GM19328 (cell line): ENCODE data around the gene OR10H5.
"Not testable (repeated sequence)": the region's sequence is repeated elsewhere in the genome, so short reads cannot be mapped to it uniquely, and the experiment has no call there.

ENCODE experiments used
- ATAC-seq: cut with Tn5 transposase; IDR thresholded peaks from one replicate; pipeline ENCODE4 v1.9.1; 2021; ENCODE audit warnings: mild to moderate bottlenecking, moderate library complexity; ENCODE audit not compliant: unreplicated experiment

OR10H5 gene

GRCh38 chr19:15787611-15788155 is at the start of gene OR10H5:
OR10H5 (plus strand) TSS chr19:15787661; CDS start chr19:15794049, 6,388 bp downstream.
- ATAC-seq = no peak

- ATAC-seq = no peak
Observed at GRCh38 chr19:15737722-15738121, 49.7 kb upstream of the OR10H5 start, which contains the start of gene OR10H3. OR10H3 (plus strand) TSS chr19:15737985; CDS start chr19:15741393, 3,408 bp downstream.

- no peak for ATAC-seq
Observed at GRCh38 chr19:15740785-15741184, 46.7 kb upstream of the OR10H5 start.

- ATAC-seq = no peak
Observed at GRCh38 chr19:15748239-15748638, 39.2 kb upstream of the OR10H5 start.

- no peak for ATAC-seq
Observed at GRCh38 chr19:15758379-15758778, 29.1 kb upstream of the OR10H5 start.

GRCh38 chr19:15759962-15760565 is 27.4 kb upstream of the OR10H5 start:
- no peak for ATAC-seq

- no peak for ATAC-seq
Observed at GRCh38 chr19:15769586-15769985, 17.9 kb upstream of the OR10H5 start.

GRCh38 chr19:15774159-15774558 is 13.3 kb upstream of the OR10H5 start:
- ATAC-seq = not testable (repeated sequence)

GRCh38 chr19:15775249-15775648 is 12.2 kb upstream of the OR10H5 start:
- no peak for ATAC-seq

GRCh38 chr19:15776264-15776663 is 11.2 kb upstream of the OR10H5 start:
- no peak for ATAC-seq

- no peak for ATAC-seq
Observed at GRCh38 chr19:15776991-15777970, 10.2 kb upstream of the OR10H5 start.

- ATAC-seq = no peak
Observed at GRCh38 chr19:15779756-15780476, 7.5 kb upstream of the OR10H5 start.

- no peak for ATAC-seq
Observed at GRCh38 chr19:15780610-15781418, 6.6 kb upstream of the OR10H5 start.

- no peak for ATAC-seq
Observed at GRCh38 chr19:15781661-15782060, 5.8 kb upstream of the OR10H5 start.

GRCh38 chr19:15782211-15782610 is 5.2 kb upstream of the OR10H5 start:
- no peak for ATAC-seq

- ATAC-seq = not testable (repeated sequence)
Observed at GRCh38 chr19:15782896-15783295, 4.6 kb upstream of the OR10H5 start.

- no peak for ATAC-seq
Observed at GRCh38 chr19:15788594-15789270, 1.3 kb downstream of the OR10H5 start.

GRCh38 chr19:15790096-15790495 is 2.6 kb downstream of the OR10H5 start:
- no peak for ATAC-seq

GRCh38 chr19:15794279-15794678 is 6.8 kb downstream of the OR10H5 start:
- not testable (repeated sequence) for ATAC-seq

GRCh38 chr19:15810335-15810734 is 22.9 kb downstream of the OR10H5 start:
- no peak for ATAC-seq
